HG03097 (cell line): ENCODE results near the gene ADGRL3.
"Not testable (repeated sequence)": the region's sequence is repeated elsewhere in the genome, so short reads cannot be mapped to it uniquely, and the experiment has no call there.

ENCODE experiments used
- ATAC-seq: cut with Tn5 transposase; IDR thresholded peaks from one replicate; pipeline ENCODE4 v1.9.1; 2021; ENCODE audit not compliant: unreplicated experiment, low FRiP score

Gene ADGRL3

DNA sequence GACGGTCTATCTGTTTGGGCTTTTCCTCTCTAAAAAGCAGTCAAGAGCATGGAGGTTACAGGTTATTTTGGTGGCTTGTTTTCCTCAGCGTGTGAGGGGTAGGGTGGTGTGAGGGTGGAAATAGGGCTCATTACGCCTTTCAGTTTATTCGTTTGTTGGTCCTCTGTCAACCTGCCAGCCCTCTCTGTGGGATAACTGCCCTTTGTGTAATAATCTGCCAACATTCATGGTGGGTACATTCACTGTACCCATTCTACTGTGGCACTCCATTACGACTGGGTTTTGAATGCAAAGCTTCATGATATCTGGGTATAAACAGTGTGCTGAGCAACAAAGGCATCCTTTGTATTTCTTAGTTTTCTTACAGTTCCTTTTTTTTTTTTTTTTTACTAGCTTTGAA lies 136.4 kb downstream of the ADGRL3 start:
- no peak for ATAC-seq

DNA sequence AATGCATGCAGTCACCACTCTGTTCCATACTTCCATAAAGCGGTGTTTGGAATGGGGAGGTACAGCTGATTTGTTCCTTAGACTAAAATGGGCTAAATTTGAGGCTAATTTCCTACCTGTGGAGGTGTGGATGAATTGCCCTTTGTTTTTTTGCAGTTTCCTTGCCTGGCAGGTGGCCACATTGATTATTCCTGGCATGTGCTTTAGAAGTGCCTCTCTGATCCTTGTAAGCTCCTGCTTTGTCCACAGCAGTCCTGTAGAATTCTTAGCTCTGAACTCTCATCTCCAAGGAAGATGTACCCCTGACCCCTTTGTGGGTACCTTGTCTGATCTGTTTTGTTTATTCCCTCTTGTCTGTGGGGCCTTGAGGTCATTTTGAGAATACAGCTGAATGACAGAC lies 136.8 kb downstream of the ADGRL3 start:
- no peak for ATAC-seq

DNA sequence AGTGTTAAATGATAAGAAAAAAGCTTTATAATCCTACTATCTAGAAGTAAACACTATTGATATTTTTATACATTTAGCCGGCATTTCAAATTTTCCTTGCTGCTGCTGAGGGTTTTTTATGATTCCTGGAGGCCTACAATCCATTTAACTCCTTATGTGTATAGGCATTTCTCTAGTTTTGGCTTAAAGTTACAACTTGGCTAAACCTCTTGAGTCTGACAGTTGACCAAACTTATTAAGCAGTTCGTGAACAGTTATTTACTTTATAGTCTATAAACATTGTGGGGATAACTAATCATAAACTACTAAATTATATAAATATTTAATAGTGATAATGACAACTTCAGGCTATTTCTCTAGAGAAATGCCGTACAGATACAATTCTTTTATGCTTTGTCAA lies 141.9 kb downstream of the ADGRL3 start:
- ATAC-seq = no peak

DNA sequence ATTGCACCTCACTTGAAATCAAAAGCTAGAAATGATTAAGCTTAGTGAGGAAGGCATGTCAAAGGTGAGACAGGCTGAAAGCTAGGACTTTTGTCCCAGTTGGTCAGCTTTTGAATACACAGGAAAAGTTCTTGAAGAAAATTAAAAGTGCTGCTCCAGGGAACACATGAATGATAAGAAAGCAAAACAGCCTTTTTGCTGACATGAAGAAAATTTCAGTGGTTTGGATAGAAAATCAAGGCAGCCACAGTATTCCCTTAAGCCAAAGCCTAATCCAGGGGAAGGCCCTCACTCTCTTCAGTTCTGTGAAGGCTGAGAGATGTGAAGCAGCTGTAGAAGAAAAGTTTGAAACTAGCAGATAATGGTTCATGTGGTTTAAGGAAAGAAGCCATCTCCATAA lies 150.8 kb downstream of the ADGRL3 start:
- no peak for ATAC-seq

DNA sequence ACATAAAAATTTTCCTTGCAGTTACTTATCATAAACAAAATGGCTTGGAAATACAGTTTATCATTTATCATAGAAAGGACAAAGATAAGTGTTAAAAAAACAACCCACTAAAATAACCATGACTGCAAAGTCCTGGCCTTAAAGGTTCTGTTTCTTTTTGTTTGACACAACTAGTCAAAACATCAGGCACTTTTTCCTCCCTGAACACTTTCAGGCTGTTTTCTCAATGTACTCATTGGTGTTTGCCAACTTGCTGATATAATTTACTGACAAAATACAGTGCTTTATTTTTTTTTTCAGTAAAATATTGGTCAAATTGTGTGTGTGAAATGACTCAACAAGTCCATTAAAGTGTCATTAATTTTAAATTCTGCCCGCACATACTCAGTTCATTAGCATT lies 156.6 kb downstream of the ADGRL3 start:
- no peak for ATAC-seq

DNA sequence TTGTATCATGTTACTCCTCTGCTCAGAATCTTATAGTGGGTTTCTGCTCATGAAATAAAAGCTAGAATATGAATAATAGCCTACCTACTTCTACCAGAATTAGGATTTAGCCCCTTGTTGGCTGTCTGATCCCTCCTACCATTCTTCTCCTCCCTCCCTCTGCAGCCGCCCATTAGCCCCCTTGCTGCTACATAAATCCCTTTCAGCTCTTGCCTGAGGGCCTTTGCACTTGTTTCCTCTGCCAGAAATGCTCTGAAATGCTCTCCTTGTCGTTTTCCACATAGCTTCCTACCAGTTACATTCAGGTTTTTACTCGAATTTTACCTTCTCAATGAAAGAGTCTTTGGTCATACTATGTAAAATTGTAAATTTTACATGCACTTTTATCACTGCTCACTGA lies 159.2 kb downstream of the ADGRL3 start:
- ATAC-seq = no peak

DNA sequence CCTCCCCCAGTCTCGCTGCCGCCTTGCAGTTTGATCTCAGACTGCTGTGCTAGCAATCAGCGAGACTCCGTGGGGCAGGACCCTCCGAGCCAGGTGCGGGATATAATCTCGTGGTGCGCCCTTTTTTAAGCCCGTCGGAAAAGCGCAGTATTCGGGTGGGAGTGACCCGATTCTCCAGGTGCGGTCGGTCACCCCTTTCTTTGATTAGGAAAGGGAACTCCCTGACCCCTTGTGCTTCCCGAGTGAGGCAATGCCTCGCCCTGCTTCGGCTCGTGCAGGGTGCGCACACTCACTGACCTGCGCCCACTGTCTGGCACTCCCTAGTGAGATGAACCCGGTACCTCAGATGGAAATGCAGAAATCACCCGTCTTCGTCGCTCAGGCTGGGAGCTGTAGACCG lies 172.7 kb downstream of the ADGRL3 start:
- not testable (repeated sequence) for ATAC-seq

DNA sequence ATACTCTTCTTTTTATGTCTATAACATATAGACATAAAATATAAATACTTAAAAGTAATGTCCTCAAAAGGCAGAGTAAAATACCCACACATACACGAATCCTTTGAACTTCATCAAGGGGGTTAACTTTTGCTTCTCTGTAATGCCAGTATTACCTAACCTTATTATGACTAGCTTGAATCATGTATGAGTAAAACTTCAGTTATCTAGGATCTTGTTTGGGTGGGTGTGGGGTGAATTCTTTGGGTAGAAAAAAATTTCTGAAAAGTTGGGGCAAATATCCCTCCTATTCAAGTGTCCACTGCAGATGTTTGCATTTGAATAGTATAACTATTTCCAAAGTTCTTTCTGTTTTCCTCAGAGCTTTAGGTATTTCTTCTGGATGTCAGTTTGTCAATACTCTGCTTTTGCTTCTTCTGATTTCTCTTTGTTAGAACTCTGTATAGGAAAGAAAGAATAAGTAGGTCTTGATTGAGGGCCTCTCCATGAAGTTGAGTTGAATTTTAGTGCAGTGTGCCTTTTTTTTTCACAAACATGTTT lies 173.8 kb downstream of the ADGRL3 start:
- ATAC-seq = no peak

DNA sequence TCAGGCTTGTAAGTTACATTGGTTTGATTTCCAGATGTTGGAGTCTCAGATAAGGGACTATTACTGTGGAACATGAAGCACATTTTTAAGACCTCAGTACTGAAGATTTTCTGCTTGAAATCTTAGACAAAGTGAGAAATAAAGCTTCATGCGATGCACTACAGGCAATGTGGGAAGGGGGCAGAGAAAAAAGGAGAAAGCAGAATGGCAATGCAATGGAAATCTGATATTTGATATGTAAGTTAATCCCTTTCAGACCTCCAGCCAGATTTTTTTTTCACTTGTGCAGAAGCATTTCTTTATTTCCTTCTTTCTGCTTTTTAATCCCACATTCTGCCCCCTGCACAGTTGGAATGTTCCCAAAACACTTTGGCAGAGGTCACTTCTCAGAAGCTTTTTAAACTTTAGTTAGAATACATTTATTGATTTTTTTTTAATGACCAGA lies 174.3 kb downstream of the ADGRL3 start:
- no peak for ATAC-seq

DNA sequence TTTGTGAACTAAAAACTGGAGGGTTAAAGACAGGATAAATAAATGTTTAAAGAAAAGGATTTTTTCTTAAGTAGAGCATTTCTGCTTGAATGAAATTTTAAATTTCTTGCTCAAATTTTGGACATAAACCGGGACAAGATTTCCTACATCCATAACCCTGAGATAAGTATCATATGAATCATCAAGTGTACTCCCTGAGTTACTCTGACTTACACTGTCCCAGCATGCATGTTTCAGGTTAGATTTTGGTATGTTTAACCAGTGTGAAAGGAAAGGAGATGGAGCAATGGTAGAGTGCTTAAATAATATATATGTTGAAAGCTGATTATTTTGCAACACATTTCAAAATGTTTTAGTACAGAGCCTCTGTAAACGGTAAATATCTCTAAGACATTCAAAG lies 175.2 kb downstream of the ADGRL3 start:
- no peak for ATAC-seq

DNA sequence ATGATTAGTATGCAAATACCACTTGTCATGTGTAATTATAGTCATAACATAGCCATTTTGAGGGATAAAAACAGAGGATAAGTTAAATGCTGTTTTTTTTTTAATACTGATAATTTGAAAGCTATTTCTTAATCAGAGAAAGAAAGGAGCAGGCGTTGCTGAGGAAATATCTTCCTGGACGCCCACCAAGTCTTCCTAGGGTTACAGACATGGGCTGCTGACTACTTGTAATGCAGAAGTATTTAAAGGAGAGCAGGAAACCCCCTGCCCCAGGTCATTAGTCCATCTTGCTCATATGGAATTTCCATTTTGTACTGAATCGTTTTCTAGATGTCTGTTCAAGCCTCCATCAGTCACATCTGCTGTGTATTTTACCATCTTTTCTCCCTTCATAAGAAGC lies 176.2 kb downstream of the ADGRL3 start:
- no peak for ATAC-seq

DNA sequence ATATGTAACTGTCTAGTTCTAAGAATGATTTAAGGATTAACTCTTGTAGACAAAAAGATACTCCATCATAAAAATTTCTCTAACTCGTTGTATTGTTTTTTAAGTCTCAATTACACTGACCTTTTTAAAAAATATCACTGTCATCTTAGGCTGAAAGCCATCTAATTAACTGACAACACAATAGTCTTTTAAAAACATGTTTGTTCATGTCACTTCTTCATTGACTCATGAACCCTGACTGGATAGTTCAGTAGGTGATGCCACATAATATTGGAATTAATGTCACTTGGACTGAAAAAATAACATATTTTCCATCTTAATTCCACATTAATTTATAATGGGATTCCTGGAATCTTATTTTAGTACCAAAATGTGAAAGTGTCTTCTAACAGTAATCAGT lies 179.3 kb downstream of the ADGRL3 start:
- ATAC-seq = no peak

DNA sequence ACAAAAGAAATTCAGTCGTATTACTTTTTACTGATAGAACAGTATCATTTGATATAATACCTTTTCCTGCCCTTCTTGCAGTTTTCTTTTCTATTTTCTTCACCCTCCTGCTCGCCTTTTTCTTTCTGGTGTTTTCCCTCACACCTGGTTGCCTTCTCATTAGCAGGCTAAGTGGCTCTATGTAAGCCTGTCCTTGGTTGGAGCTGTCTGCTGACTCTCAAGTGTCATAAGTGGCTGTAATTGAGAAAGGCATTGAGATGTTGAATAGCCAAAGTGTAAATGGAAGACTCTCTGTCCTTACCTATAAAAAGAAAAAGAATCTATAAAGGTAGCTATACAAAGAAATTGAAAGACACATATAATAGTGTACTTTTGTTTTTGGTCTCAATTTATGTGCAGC lies 180.7 kb downstream of the ADGRL3 start:
- ATAC-seq = no peak

DNA sequence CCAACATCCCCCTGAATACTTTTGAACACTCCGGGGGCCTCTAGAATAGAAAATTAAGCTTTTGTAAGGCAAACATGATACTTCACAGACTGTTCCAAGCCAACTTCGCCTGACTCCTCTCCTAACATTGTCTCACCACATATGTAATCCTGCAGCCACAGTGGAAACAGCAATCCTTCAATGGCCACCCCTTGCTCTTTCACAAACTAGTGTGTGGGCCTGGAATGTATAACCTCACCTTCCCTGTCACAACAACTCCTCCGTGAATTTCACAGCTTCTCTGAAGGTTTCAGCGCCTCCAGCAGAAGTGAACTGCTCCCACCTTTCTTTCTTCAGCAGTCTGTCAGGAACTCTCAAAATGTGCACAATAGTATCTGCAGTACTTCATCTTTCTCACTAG lies 185.1 kb downstream of the ADGRL3 start:
- ATAC-seq = no peak

DNA sequence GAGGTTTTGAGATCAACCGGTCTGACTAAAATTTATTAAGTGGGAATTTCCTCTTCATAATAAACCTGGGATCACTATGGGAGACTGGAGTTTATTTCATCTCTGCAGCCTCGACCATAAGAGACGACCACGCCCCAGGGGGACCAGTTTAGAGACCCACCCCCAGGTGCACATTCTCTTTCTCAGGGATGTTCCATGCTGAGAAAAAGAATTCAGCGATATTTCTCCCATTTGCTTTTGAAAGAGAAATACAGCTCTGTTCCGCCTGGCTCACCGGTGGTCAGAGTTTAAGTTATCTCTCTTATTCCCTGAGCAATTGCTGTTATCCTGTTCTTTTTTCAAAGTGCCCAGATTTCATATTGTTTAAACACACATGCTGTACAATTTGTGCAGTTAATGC lies 187.2 kb downstream of the ADGRL3 start:
- not testable (repeated sequence) for ATAC-seq

DNA sequence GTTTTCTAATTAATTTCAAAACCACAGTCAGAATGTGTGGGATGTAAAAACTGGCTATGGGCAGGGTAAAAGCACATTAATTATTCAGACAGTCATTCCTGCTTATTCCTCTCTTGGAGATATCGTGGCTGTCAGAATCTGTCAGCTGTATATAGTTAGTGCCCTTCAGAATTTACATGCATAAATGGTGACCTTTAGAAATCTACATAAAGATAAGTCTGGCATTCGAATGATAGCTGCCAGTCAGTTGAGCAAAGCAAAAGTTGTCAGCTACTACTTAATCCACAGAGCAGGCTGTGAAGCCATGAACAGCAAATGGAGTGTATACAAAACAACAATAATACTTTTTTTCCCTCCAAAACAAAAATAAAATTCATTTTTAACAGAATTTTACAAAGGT lies 189.5 kb downstream of the ADGRL3 start:
- ATAC-seq = no peak

DNA sequence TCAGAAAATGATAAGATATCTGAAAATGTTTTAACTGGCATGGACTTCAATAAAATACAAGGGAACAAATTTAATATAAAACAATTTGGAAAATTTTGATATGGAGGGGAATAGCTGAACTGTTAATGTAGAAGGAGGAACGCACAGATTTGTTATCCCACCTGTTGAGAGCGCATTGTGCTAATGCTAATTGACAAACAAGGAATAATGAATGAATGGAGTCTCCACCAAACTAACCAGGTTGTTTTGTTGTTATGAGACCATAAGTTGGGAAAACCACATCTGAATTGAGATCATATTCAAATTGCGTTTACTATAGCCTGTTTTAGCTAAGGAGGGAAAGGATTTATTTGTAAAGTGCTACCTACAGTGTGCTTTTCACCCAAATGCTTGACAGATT lies 195.6 kb downstream of the ADGRL3 start:
- ATAC-seq = no peak

DNA sequence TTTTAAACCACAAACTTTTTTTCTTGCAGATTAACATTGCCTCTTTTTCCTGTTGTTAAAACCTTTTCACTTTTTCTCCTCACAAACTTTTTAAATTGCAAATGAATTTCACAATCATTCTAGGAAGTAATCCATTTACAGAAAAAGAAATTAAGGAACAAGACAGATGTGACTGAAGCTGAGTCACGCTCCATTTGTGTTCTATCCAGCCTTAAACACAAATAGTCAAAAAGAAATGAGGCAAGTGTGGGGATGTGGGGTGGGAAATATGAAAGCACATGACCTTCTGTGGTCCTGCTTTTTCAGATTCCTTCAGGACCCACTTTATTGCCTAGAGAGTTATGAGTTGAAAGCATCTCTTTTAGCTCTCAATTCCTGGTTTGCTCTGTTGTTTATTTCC lies 197.0 kb downstream of the ADGRL3 start:
- ATAC-seq = no peak

DNA sequence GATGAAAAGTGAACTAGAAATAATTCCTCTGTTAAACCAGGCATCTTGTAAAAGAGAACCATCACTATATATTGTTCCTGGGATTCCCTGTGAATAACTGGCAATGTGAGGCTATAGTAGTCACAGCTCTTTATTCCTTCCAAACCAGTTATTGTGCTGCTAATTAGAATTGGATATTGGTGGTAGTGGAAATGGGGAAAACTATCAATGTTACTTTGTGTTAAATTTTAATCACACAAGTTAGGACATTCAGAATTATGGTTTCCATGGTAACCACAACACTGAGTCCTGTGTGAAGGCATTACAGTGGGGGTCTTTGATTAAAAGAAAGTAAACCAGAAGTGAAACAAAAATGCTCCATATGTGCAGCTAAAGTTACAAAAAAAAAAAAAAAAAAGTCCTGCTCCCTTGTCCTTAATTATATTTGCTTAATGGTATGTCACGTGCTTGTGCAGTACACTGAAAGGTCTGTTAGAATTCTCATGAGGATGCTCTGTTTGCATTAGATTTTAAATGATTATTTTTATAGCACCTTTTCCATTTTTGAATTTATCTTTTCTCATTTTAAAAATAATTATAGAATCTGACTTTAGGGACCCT lies 200.4 kb downstream of the ADGRL3 start:
- ATAC-seq = no peak

DNA sequence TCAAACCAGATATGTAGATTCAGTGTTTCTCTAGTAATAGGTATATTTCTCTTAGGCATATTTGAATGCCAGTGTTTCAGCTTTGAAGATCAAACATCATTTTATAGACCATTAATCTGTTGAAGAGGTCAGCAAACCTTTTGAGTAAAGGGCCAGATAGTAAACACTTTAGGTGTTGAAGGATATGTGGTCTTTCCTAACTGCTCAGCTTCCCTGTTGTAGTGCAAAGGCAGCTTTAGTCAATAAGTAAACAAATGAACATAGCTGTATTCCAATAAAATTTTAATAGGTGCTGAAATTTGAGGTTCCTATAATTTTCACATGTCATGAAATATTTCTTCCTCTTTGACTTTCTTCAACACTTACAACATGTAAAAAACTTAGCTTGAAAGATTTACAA lies 201.6 kb downstream of the ADGRL3 start:
- ATAC-seq = no peak

DNA sequence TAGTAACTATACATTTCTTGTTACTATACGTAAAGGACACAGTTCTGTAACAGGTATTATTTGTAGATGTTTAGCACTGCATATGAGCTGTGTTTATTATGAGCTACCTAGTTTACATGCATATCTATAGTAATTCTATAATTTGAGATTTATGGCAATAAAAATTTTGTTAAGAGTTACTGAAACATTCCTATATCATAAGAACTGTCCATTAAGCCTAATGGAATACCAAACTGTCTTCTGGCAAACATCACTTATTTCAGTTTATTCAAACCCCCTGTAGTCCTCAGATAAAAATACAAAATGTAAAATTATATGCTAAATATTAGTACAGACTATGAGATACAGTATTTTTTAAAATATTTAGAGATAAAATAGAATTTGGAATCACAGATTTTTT lies 205.2 kb downstream of the ADGRL3 start:
- ATAC-seq = no peak

DNA sequence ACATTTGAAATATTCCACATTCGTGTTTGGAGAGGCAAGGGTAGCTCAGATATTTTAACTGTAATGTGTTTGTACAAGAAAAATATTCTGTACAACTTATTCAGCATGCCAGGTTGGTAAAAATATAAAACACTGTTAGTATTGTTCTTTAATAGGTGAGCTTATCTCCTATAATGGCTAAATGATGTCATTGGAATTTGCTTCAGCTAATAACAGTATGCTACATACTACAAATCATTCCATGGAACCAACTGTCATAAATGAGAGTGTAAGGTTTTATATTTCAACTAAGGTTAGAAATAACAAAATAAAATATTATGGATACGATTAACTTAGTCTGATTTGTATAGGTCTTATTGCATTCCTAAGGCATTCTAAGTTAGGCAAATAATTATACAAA lies 206.6 kb downstream of the ADGRL3 start:
- no peak for ATAC-seq
